Measurements from ENCODE around the gene BICDL2. TPM values are rescaled to one million over a fixed set of nuclear protein-coding genes. Genes with fewer than 3 reads are reported as not detected.

BICDL2 gene
- total RNA-seq, 3 donors from 2014 or later = 31.5 to 50.1 TPM; not detected in 1

DNA sequence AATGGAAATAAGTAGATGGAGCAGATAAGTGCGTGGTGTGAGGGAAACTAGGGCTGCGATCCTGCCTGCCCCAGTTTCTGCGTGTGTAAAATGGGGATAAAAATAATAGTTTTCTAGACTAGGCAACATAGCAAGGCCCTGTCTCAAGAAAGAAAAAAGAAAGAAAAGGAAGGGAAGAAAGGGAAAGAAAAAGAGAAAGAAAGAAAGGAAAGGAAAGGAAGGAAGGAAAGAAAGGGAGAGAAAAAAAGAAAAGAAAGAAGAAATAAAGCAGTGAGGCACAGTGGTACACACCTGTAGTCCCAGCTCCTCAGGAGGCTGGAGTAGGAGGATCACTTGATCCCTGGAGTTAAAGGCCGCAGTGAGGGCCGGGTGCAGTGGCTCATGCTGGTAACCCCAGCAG is 54.3 kb downstream of the BICDL2 start:
- Histone ChIP-seq H3K4me3 (no peak overlapping the region), H3K9me3 (no peaks in the 10 kb centered on the region), H3K27ac (no peak overlapping the region), H3K27me3 (no peaks in the 10 kb centered on the region), H3K36me3 (no peaks in the 10 kb centered on the region), H3K4me1 (peaks cover 3 to 6% of the 10 kb centered on the region in 2 donors)
- DNase-seq (ENCODE audit: low spot score in 2 of 2) = no peak
- no peak for TF ChIP-seq POLR2AphosphoS5 (IDR thresholded peaks at IDR 0.05)
- TF ChIP-seq, protein P1, sequence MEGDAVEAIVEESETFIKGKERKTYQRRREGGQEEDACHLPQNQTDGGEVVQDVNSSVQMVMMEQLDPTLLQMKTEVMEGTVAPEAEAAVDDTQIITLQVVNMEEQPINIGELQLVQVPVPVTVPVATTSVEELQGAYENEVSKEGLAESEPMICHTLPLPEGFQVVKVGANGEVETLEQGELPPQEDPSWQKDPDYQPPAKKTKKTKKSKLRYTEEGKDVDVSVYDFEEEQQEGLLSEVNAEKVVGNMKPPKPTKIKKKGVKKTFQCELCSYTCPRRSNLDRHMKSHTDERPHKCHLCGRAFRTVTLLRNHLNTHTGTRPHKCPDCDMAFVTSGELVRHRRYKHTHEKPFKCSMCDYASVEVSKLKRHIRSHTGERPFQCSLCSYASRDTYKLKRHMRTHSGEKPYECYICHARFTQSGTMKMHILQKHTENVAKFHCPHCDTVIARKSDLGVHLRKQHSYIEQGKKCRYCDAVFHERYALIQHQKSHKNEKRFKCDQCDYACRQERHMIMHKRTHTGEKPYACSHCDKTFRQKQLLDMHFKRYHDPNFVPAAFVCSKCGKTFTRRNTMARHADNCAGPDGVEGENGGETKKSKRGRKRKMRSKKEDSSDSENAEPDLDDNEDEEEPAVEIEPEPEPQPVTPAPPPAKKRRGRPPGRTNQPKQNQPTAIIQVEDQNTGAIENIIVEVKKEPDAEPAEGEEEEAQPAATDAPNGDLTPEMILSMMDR (IDR thresholded peaks at IDR 0.05) = no peak
- no peak for TF ChIP-seq POLR2A (IDR thresholded peaks at IDR 0.05)
- intact Hi-C loops (cut with DNase I; ENCODE audit: low total_unique reads) = no loop called here

DNA sequence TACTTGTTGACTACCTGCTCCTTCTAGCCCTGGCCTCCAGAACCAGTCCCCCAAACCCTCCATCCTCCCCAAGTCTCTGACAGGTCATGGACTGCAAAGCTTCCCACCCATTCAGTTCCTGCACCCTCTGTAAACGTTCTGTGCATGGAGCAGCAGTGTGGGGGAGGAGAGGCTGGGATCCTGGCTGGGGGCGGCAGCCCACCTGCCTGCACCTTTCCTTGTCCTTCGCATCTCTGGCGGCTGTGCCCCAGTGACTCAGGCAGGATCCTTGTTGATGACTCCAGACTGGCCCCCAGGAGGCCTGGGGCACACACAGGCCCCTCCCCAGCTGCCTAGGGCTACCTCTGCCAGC is 54.9 kb downstream of the BICDL2 start:
- no peaks in the 10 kb centered on the region for H3K9me3 ChIP-seq
- intact Hi-C loops (cut with DNase I; ENCODE audit: low total_unique reads) = no loop called here
- no peaks in the 10 kb centered on the region for H3K27me3 ChIP-seq
- peaks cover 3 to 6% of the 10 kb centered on the region in 2 donors for H3K4me1 ChIP-seq
- H3K4me3 ChIP-seq = no peak overlapping the region
- TF ChIP-seq POLR2AphosphoS5 (IDR thresholded peaks at IDR 0.05) (no peak), POLR2A (IDR thresholded peaks at IDR 0.05) (no peak)
- TF ChIP-seq, protein P1 (IDR thresholded peaks at IDR 0.05) = no peak
- no peak overlapping the region for H3K27ac ChIP-seq
- DNase-seq (ENCODE audit: low spot score in 2 of 2) = no peak
- no peaks in the 10 kb centered on the region for H3K36me3 ChIP-seq

DNA sequence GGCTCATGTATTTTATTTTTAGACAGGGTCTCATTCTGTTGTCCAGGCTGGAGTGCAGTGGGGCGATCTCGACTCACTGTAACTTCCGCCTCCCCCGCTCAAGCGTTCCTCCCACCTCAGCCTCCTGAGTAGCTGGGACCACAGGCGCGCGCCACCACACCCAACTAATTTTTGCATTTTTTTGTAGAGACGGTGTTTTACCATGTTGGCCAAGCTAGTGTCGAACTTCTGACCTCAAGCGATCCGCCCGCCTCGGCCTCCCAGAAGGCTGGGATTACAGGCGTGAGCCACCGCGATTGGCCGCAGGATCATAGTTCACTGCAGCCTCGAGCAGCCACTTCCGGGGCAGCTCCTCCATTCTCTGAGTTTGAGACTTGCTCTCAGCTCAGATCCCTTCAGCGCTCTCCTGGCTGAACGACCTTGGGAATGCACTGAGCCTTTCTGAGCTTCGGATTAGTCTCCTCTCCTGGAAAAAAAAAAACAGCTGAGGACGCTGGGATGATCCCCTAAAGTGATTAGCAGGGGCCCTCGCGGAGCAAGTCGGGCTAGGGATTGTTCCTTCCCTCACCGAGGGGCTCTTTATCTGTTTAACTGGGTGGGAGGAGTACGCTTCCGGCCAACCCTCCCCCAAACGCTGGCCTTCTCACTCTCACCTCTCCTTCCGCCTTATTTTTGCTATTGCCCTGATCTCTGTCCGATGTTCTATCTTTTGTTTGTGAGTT is 55.4 kb downstream of the BICDL2 start:
- no peaks in the 10 kb centered on the region for H3K27me3 ChIP-seq
- DNase-seq (ENCODE audit: low spot score in 2 of 2) = no peak
- no peak overlapping the region for H3K27ac ChIP-seq
- no peaks in the 10 kb centered on the region for H3K9me3 ChIP-seq
- peak overlapping the region; percentile 73 to 83 (median 78) for H3K4me3 ChIP-seq
- peaks cover 3 to 6% of the 10 kb centered on the region in 2 donors for H3K4me1 ChIP-seq
- no peak for TF ChIP-seq POLR2AphosphoS5 (IDR thresholded peaks at IDR 0.05)
- TF ChIP-seq, protein P1 (IDR thresholded peaks at IDR 0.05) = no peak
- TF ChIP-seq POLR2A (IDR thresholded peaks at IDR 0.05) = no peak
- H3K36me3 ChIP-seq = no peaks in the 10 kb centered on the region
- intact Hi-C loops (cut with DNase I; ENCODE audit: low total_unique reads) = no loop called here

DNA sequence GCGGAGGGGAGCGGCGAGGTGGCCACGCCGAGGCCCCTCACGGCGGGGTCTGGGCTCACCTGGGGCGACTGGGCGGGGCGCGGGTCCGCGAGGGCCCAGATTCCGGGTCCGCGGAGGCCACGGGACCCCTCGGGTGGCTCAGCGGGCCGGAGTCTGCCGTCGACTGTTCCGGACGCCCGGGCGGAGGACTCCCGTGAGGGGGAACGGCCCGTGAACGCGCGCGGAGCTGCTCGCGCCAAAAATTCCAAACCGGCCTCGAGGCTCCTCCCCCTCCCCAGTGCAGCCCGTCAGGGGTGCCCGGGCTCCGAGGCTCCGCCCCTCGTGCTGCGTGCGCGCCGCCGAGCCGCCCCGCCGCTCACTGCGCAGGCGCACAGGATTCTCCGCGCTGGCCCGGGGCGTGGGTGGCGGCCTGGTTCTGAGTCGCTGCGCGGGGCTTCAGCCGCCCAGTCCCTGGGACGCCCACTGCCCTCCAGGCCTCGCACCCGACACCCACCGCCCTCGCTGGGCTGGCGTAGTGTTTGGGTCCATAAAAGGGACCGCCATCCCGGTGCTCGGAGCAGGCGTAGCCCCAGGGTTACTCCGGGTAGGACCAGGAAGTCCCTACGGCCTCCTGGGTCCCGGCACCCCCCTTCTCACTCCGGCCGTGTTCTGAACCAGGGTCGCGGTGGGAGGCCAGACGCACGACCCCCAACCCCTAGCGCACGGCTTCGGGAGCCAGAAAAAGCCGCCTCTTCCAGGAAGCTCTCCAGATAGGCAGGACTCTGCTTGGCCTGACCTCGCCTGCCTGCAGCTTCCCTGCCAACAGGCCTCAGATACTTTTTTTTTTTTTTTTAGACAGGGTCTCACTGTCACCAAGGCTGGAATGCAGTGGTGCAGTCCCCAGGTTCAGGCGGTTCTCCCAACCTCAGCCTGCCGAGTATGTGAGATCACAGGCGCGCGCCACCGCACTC is 56.2 kb downstream of the BICDL2 start, which contains the start of gene PKMYT1:
TSS of gene PKMYT1 (minus strand) at position 220 of the 950 bp plus-strand sequence. CDS start 789 bp downstream, outside the sequence.
- peak within 1 kb of the TSS; percentile 73 to 83 (median 78) for H3K4me3 ChIP-seq
- H3K4me1 ChIP-seq = peaks cover 3 to 6% of the 10 kb centered on the region in 2 donors
- DNase-seq (ENCODE audit: low spot score in 2 of 2) = peak; percentile 83 to 87
- TF ChIP-seq POLR2AphosphoS5 (IDR thresholded peaks at IDR 0.05) (peak; percentile 79 to 88 (median 85)), POLR2A (IDR thresholded peaks at IDR 0.05) (peak; percentile 82)
- TF ChIP-seq, protein P1 (IDR thresholded peaks at IDR 0.05) = no peak
- no peaks in the 10 kb centered on the region for H3K27me3 ChIP-seq
- peak within 1 kb of the TSS; percentile 74 to 90 for H3K27ac ChIP-seq
- H3K36me3 ChIP-seq = no peaks in the 10 kb centered on the region
- H3K9me3 ChIP-seq = no peaks in the 10 kb centered on the region
- intact Hi-C loops (cut with DNase I; ENCODE audit: low total_unique reads) = no loop called here

Measured in breast epithelium (tissue), 4 donors.